Stimulated activated CD8-positive, alpha-beta memory T cell treated with anti-CD3 and anti-CD28 coated beads, Interleukin-4, amount 100 ng/mL, for 24 hours (primary cell): Measurements from ENCODE around the gene PRDM9.
"Not testable (repeated sequence)": the region's sequence is repeated elsewhere in the genome, so short reads cannot be mapped to it uniquely, and the experiment has no call there.

Experiments
- DNase-seq: peaks from one replicate; pipeline ENCODE4 v3.0.0-alpha.2; 2020; ENCODE audit warnings: low read depth

Gene PRDM9

GRCh38 chr5:23527216-23527920 lies 20.0 kb downstream of the PRDM9 start:
- DNase-seq = not testable (repeated sequence)

- DNase-seq = no peak
Observed at GRCh38 chr5:23528677-23529076, 21.3 kb downstream of the PRDM9 start.

GRCh38 chr5:23530571-23530970 lies 23.2 kb downstream of the PRDM9 start:
- DNase-seq = no peak

GRCh38 chr5:23571059-23571458 lies 63.6 kb downstream of the PRDM9 start:
- no peak for DNase-seq
